NB4 (cell line): Measurements from ENCODE around the gene AKIRIN1.
A peak's percentile ranks its signal among the peaks of the same experiment; 100 is the strongest.

Experiments
- CTCF ChIP-seq: IDR thresholded peaks from one replicate; pipeline ENCODE4 v1.5.1; 2012; ENCODE audit warnings: low read depth, low read length
- MYC ChIP-seq: IDR thresholded peaks from 2 replicates; pipeline ENCODE4 v1.6.1; 2011; ENCODE audit warnings: low read depth, low read length
- POLR2A ChIP-seq: IDR thresholded peaks from 2 replicates; pipeline ENCODE4 v1.6.1; 2011; ENCODE audit warnings: mild to moderate bottlenecking; ENCODE audit not compliant: insufficient read length; ENCODE audit errors: extremely low read depth
- TF ChIP-seq, protein P1 (sequence below): IDR thresholded peaks from 2 replicates; pipeline ENCODE4 v1.6.1; 2011; ENCODE audit warnings: low read depth, low read length

DNA sequence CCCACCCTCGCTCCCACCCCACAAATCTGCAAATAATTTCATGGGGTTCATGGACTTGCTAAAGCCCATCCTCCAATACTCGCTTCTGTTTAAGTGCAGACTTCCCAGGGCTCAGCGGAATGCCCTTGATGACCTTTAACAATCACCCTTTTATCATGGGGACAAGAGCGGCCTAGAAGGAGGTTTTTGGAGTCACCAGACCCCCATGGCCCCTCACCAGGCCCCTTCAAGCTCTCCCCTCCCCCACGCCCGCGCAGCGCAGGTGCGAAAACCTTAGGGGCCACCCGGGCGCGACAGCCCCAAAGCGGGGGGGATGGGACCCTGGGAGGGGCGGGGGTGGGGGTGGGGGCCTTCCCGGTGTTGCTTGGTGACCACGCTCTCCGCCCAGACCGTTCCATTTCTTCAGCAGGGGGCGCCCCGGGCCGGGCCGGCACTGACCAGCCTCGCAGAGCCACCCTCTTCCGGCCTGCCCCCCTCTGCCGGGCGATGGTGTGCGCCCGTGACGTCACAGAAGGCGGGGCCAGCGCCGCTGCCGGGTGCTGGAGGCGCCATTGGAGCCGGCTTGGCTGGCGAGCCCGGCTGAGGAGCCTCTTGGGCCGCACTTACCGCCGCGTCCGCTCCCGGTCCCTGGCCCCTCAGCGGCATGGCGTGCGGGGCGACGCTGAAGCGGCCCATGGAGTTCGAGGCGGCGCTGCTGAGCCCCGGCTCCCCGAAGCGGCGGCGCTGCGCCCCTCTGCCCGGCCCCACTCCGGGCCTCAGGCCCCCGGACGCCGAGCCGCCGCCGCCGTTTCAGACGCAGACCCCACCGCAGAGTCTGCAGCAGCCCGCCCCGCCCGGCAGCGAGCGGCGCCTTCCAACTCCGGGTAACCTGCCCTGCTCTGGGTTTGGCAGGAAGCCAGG lies at the start of gene AKIRIN1:
- TF ChIP-seq, protein P1, sequence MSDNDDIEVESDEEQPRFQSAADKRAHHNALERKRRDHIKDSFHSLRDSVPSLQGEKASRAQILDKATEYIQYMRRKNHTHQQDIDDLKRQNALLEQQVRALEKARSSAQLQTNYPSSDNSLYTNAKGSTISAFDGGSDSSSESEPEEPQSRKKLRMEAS: peak; percentile 51; the same call in 1 of the 2 replicates
- TF ChIP-seq CTCF: no peak
- TF ChIP-seq POLR2A: peak; percentile 73
- no peak for TF ChIP-seq MYC
